Gastrocnemius medialis (tissue), 4 donors: ENCODE results near the gene TEX35. TPM values are rescaled to one million over a fixed set of nuclear protein-coding genes. Genes with fewer than 3 reads are reported as not detected.

Experiments used
- ATAC-seq, 2 donors: fragments of 150-250 bp; one replicate each; pipeline ENCODE4 v1.9.1; 2016
- DNase-seq, 2 donors: peaks; one replicate each; pipeline ENCODE4 v3.0.0-alpha.2; 2019
- H3K27ac ChIP-seq, 4 donors: fragments of 200-600 bp; sonication (generic); 1 replicate in 1 of 4; 2 replicates in 3 of 4; pipeline ENCODE4 v1.5.1; 2016 to 2018; ENCODE audit warnings: mild to moderate bottlenecking in 2 of 4, moderate library complexity in 1 of 4
- H3K27me3 ChIP-seq, 3 donors: fragments of 200-600 bp; sonication (generic) in 2 of 3; 1 replicate in 1 of 3; 2 replicates in 2 of 3; pipeline versions ENCODE4 v1.5.1 to v1.6.0; 2016 to 2019; ENCODE audit warnings: mild to moderate bottlenecking in 1 of 3, moderate library complexity in 1 of 3
- H3K36me3 ChIP-seq, 2 donors: fragments of 200-600 bp; sonication (generic) in 1 of 2; one replicate each; pipeline ENCODE4 v1.5.1; 2017 to 2018
- H3K4me1 ChIP-seq, 2 donors: fragments of 200-600 bp; sonication (generic) in 1 of 2; one replicate each; pipeline ENCODE4 v1.5.1; 2016 to 2017; ENCODE audit warnings: mild to moderate bottlenecking in 2 of 2
- H3K4me3 ChIP-seq, 4 donors: fragments of 200-600 bp; sonication (generic) in 3 of 4; 1 replicate in 1 of 4; 2 replicates in 3 of 4; pipeline ENCODE4 v1.5.1; 2016 to 2019; ENCODE audit warnings: mild to moderate bottlenecking in 2 of 4
- H3K9me3 ChIP-seq, 3 donors: fragments of 200-600 bp; sonication (generic) in 2 of 3; 1 replicate in 1 of 3; 2 replicates in 2 of 3; pipeline ENCODE4 v1.5.1; 2016 to 2019
- POLR2A ChIP-seq, 2 donors: fragments of 450-650 bp; IDR thresholded peaks; one replicate each; pipeline ENCODE4 v1.6.1; 2017; ENCODE audit warnings: antibody characterized with exemption in 2 of 2, mild to moderate bottlenecking in 2 of 2, moderate library complexity in 2 of 2
- in situ Hi-C, 4 donors: fragments of 200-750 bp; cut with MboI; loops; one replicate each; pipeline versions ENCODE4 v1.15.0 to v1.8.0; 2017; ENCODE audit warnings: low sequenced_read_pairs in 4 of 4
- intact Hi-C: fragments of 100-400 bp; cut with DNase I; formaldehyde crosslinking; loops from one replicate; pipeline ENCODE4 v1.15.1; 2023; ENCODE audit warnings: low total_unique reads
- total RNA-seq, 4 donors: library from RNA; depleted of rRNA; stranded (reverse); fragments of >200 nt; gene quantifications; one replicate each; pipeline versions ENCODE4 v1.1.0 to v1.2.3, GENCODE V29; 2016
- TF ChIP-seq, protein P1 (sequence below), 5 experiments: fragments of 450-650 bp in 3 of 5; fragments of 200-600 bp in 2 of 5; sonication (generic) in 2 of 5; IDR thresholded peaks in 4 of 5; conservative IDR thresholded peaks in 1 of 5; 1 replicate in 4 of 5; 2 replicates in 1 of 5; pipeline ENCODE4 v1.5.1; 2016 to 2019; ENCODE audit warnings: antibody characterized with exemption in 5 of 5, mild to moderate bottlenecking in 3 of 5, moderate library complexity in 3 of 5

TEX35 gene
- total RNA-seq, 4 donors from 2014 or later, result not detected

DNA sequence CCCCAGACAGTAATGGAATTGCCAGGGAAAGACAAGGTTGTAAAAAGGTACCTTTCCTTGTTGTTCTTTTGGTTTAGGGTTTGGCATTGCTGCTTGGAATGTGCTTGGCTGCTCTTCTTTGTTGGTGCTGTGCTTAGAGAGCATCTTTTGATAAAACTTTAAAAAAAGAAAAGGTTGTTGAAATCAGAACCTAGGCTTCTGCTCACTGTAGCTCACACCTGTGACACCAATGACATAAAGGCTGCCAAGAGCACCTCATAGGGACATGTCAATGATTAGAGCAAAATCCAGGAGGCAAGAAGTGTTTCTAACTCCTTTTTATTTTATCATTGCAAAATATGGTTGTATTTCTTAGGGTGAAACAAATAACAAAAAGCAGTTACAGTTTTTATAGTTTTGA lies 45.1 kb upstream of the TEX35 start:
- peaks cover 0 to 41% of the 10 kb centered on the region in 2 donors for H3K36me3 ChIP-seq
- H3K4me3 ChIP-seq, result no peak overlapping the region
- no peaks in the 10 kb centered on the region for H3K27me3 ChIP-seq
- H3K27ac ChIP-seq, result no peak overlapping the region
- TF ChIP-seq, protein P1, sequence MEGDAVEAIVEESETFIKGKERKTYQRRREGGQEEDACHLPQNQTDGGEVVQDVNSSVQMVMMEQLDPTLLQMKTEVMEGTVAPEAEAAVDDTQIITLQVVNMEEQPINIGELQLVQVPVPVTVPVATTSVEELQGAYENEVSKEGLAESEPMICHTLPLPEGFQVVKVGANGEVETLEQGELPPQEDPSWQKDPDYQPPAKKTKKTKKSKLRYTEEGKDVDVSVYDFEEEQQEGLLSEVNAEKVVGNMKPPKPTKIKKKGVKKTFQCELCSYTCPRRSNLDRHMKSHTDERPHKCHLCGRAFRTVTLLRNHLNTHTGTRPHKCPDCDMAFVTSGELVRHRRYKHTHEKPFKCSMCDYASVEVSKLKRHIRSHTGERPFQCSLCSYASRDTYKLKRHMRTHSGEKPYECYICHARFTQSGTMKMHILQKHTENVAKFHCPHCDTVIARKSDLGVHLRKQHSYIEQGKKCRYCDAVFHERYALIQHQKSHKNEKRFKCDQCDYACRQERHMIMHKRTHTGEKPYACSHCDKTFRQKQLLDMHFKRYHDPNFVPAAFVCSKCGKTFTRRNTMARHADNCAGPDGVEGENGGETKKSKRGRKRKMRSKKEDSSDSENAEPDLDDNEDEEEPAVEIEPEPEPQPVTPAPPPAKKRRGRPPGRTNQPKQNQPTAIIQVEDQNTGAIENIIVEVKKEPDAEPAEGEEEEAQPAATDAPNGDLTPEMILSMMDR (IDR thresholded peaks at IDR 0.05 in 4 of 5, conservative IDR thresholded peaks at IDR 0.05 in 1 of 5), result no peak
- TF ChIP-seq POLR2A (IDR thresholded peaks at IDR 0.05), result no peak
- ATAC-seq, result no peak
- no peaks in the 10 kb centered on the region for H3K4me1 ChIP-seq
- in situ Hi-C loops (no loop called here), intact Hi-C loops (no loop called here)
- no peak for DNase-seq
- no peaks in the 10 kb centered on the region for H3K9me3 ChIP-seq

DNA sequence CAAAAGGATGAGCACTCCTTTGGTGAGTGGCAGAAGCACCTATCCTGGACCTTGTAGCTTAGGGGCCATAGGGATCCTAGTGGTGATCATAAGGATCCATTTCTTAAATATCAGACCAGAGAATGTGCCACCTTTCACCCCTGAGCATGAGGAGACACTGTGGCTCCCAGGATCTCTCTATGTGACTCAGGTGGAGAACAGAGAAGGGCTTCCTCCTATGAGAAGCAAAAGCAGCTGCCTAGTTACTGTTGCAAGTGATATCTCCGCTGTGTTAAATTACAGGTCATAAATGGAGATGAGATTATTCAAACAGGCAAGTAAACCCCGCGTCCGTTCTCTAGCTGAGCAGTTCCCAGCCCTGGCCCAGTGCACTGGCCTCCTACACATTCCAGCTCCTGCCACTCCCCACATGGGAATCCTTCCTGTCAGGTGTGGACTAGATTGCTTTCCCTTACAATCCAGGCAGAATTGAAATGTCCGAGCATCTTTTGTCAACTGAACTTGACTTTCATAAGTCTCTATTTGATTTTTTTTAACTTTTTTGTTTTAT lies 42.4 kb upstream of the TEX35 start:
- intact Hi-C loops, result no loop called here
- H3K36me3 ChIP-seq, result peaks cover 0 to 55% of the 10 kb centered on the region in 2 donors
- H3K9me3 ChIP-seq, result no peaks in the 10 kb centered on the region
- no peak for ATAC-seq
- in situ Hi-C loops, result no loop called here
- no peaks in the 10 kb centered on the region for H3K4me1 ChIP-seq
- TF ChIP-seq, protein P1 (IDR thresholded peaks at IDR 0.05 in 4 of 5, conservative IDR thresholded peaks at IDR 0.05 in 1 of 5), result no peak
- TF ChIP-seq POLR2A (IDR thresholded peaks at IDR 0.05), result no peak
- no peak overlapping the region for H3K27ac ChIP-seq
- no peak for DNase-seq
- H3K27me3 ChIP-seq, result no peaks in the 10 kb centered on the region
- no peak overlapping the region for H3K4me3 ChIP-seq

DNA sequence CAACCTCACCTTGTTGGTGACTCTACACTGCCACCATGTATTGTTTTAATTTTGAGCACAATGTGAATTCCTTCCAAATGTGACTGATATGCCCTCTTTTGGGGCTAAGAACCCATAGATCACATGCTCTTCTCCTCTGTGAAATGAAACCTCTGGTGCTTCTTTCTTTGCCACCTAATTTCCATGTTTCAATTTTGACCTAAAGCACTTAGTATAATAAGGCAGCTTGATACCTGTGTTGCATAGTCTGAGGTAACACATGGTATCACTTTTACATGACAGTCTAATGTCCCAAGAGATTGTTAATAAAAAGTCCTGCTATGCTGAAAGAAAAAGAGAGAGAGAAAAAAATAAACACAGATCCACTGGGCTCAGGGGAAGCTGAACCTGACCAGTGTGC lies 40.4 kb upstream of the TEX35 start:
- intact Hi-C loops (no loop called here), in situ Hi-C loops (no loop called here)
- TF ChIP-seq, protein P1 (IDR thresholded peaks at IDR 0.05 in 4 of 5, conservative IDR thresholded peaks at IDR 0.05 in 1 of 5), result no peak
- no peak for TF ChIP-seq POLR2A (IDR thresholded peaks at IDR 0.05)
- no peaks in the 10 kb centered on the region for H3K9me3 ChIP-seq
- H3K4me1 ChIP-seq, result no peaks in the 10 kb centered on the region
- H3K27me3 ChIP-seq, result no peaks in the 10 kb centered on the region
- no peak overlapping the region for H3K4me3 ChIP-seq
- no peak for DNase-seq
- H3K27ac ChIP-seq, result no peak overlapping the region
- H3K36me3 ChIP-seq, result peaks cover 0 to 34% of the 10 kb centered on the region in 2 donors
- no peak for ATAC-seq

DNA sequence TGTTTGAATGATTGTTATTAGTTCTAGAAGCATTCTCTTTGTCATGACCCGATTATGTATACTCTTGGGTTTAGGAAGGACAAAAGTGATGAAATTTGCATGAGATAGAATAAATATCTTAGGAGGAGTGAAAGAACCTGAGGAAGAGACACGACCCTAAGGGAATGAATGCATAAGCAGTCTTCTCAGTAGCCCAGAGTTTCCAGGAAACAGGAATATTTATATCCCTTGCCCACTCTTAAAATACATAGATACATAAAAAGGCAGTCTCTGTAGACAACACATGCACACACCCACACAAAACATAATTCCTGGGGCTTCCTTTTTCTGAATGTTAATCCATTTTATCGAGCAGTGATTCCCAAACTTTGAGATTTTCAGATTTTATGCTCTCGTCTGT lies 35.5 kb upstream of the TEX35 start:
- DNase-seq, result no peak
- Histone ChIP-seq H3K27me3 (no peaks in the 10 kb centered on the region), H3K27ac (no peak overlapping the region), H3K36me3 (peaks cover 0 to 22% of the 10 kb centered on the region in 2 donors), H3K4me3 (no peak overlapping the region), H3K9me3 (no peaks in the 10 kb centered on the region), H3K4me1 (no peaks in the 10 kb centered on the region)
- TF ChIP-seq POLR2A (IDR thresholded peaks at IDR 0.05), result no peak
- TF ChIP-seq, protein P1 (IDR thresholded peaks at IDR 0.05 in 4 of 5, conservative IDR thresholded peaks at IDR 0.05 in 1 of 5), result no peak
- in situ Hi-C loops, result loop anchor here in 1 of 4 donors (25.0 kb wide), 1 partner anchor 190 kb away; no protein-coding TSS in a partner anchor
- ATAC-seq, result no peak
- intact Hi-C loops, result no loop called here

DNA sequence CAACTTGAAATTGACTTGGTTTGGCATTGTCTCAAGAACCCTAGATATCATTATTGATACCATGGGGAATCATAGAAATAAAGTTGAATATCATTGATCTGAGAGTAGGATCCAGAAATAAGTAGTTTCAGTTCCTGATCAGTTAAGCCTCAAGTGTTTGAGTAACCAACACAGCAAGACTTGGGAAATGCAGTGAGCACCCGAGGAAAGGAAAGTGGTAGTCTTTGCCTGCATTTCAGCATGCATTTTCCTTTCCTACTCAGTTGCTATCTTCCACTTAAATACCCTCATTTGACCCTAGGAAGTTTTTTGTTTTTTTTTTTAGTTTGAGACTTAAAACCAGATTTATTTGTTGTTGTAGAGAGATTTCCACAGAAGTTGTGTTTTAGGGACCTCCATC lies 35.1 kb upstream of the TEX35 start:
- intact Hi-C loops, result no loop called here
- DNase-seq (no peak), ATAC-seq (no peak)
- Histone ChIP-seq H3K27me3 (no peaks in the 10 kb centered on the region), H3K9me3 (no peaks in the 10 kb centered on the region), H3K4me3 (no peak overlapping the region), H3K4me1 (no peaks in the 10 kb centered on the region), H3K36me3 (peaks cover 0 to 20% of the 10 kb centered on the region in 2 donors), H3K27ac (no peak overlapping the region)
- in situ Hi-C loops, result loop anchor here in 1 of 4 donors (25.0 kb wide), 1 partner anchor 191 kb away; no protein-coding TSS in a partner anchor
- TF ChIP-seq, protein P1 (IDR thresholded peaks at IDR 0.05 in 4 of 5, conservative IDR thresholded peaks at IDR 0.05 in 1 of 5), result no peak
- TF ChIP-seq POLR2A (IDR thresholded peaks at IDR 0.05), result no peak
